Left lobe of liver (tissue), 2 donors: Measurements from ENCODE around the gene ZC3H12A. TPM values are rescaled to one million over a fixed set of nuclear protein-coding genes. Genes with fewer than 3 reads are reported as not detected.

Experiments used
- ATAC-seq: fragments of 200-7000 bp; cut with Tn5 transposase; one replicate; pipeline ENCODE4 v1.9.1; 2020; ENCODE audit warnings: mild to moderate bottlenecking, moderate library complexity
- DNase-seq: peaks from one replicate; pipeline ENCODE4 v3.0.0-alpha.2; 2020; ENCODE audit warnings: low spot score
- total RNA-seq: library from RNA; stranded (reverse); gene quantifications from one replicate; pipeline ENCODE4 v1.2.1, GENCODE V29; 2021
- donor health status: DM: no; HTN: no; CAD: no; lungs with moderate emphysema.
- donor health status: DM: no; HTN: yes; CAD: no.

ZC3H12A gene
- total RNA-seq: 3.0 TPM

GRCh38 chr1:37474046-37474696, at the start of gene ZC3H12A:
Gene ZC3H12A, plus strand, starts transcription at chr1:37474580. Its CDS starts 917 bp downstream, at chr1:37475497.
- ATAC-seq (peak; percentile 89), DNase-seq (peak; percentile 94)

GRCh38 chr1:37425221-37425620, 49.2 kb upstream of the ZC3H12A start:
- DNase-seq: no peak
- ATAC-seq: no peak

GRCh38 chr1:37429029-37429428, 45.4 kb upstream of the ZC3H12A start:
- ATAC-seq (no peak), DNase-seq (no peak)

GRCh38 chr1:37430103-37430985, 44.0 kb upstream of the ZC3H12A start:
- no peak for ATAC-seq
- DNase-seq: no peak

GRCh38 chr1:37432716-37433115, 41.7 kb upstream of the ZC3H12A start:
- DNase-seq (no peak), ATAC-seq (no peak)

GRCh38 chr1:37433171-37433570, 41.2 kb upstream of the ZC3H12A start:
- DNase-seq: no peak
- ATAC-seq: no peak

- DNase-seq: peak; percentile 73
- ATAC-seq: peak; percentile 94
Measured at GRCh38 chr1:37434292-37435225, 39.8 kb upstream of the ZC3H12A start.

- ATAC-seq (no peak), DNase-seq (no peak)
Measured at GRCh38 chr1:37437087-37437486, 37.3 kb upstream of the ZC3H12A start.

GRCh38 chr1:37438037-37438868, 36.1 kb upstream of the ZC3H12A start:
- no peak for DNase-seq
- no peak for ATAC-seq

- no peak for DNase-seq
- ATAC-seq: no peak
Measured at GRCh38 chr1:37438869-37439343, 35.5 kb upstream of the ZC3H12A start.

GRCh38 chr1:37439349-37439995, 34.9 kb upstream of the ZC3H12A start:
- DNase-seq: no peak
- ATAC-seq: no peak

GRCh38 chr1:37441490-37441889, 32.9 kb upstream of the ZC3H12A start:
- DNase-seq (no peak), ATAC-seq (no peak)

- no peak for ATAC-seq
- DNase-seq: no peak
Measured at GRCh38 chr1:37442139-37442538, 32.2 kb upstream of the ZC3H12A start.

- no peak for DNase-seq
- no peak for ATAC-seq
Measured at GRCh38 chr1:37442644-37443043, 31.7 kb upstream of the ZC3H12A start.

GRCh38 chr1:37446874-37447273, 27.5 kb upstream of the ZC3H12A start:
- DNase-seq (no peak), ATAC-seq (no peak)

- DNase-seq: no peak
- no peak for ATAC-seq
Measured at GRCh38 chr1:37448185-37448584, 26.2 kb upstream of the ZC3H12A start.

GRCh38 chr1:37448691-37449417, 25.5 kb upstream of the ZC3H12A start:
- DNase-seq: no peak
- ATAC-seq: no peak

- no peak for DNase-seq
- no peak for ATAC-seq
Measured at GRCh38 chr1:37449936-37450335, 24.4 kb upstream of the ZC3H12A start.

- no peak for DNase-seq
- ATAC-seq: no peak
Measured at GRCh38 chr1:37452416-37452815, 22.0 kb upstream of the ZC3H12A start.
